Measurements from ENCODE around the gene DHDDS.
"Not testable (repeated sequence)": the region's sequence is repeated elsewhere in the genome, so short reads cannot be mapped to it uniquely, and the experiment has no call there.

The DHDDS gene

DNA sequence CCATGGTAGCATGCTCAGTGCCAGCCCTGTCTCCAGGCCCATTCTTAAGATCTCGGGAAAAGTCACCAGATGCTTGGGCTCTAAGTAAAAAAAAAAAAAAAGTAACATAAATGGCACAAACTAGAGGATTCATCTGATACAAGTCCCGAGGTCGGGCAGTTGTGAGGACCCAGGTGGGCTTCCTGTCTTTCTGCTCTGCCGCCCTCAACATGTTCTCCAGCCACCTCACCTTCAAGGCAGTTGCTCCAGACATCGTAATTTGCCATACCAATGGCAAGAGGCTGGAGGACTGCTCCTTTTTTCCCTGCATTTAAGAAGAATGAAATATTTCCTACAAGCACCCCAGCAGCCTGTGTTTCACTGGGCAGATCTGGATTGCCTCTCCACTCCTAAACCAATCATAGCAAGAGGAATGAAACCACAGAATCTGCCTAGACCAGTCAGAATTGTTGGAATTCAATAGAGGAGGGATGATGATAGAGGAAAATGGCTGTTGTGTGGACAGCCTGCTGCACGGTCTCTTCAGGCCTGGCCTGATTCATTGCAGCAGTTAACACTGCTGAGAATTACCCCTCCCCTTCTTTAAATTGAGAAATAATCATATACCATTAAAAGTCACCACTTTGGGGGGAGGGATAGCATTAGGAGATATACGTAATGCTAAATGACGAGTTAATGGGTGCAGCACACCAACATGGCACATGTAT is 45.5 kb downstream of the DHDDS start:
- no peak for DNase-seq

DNA sequence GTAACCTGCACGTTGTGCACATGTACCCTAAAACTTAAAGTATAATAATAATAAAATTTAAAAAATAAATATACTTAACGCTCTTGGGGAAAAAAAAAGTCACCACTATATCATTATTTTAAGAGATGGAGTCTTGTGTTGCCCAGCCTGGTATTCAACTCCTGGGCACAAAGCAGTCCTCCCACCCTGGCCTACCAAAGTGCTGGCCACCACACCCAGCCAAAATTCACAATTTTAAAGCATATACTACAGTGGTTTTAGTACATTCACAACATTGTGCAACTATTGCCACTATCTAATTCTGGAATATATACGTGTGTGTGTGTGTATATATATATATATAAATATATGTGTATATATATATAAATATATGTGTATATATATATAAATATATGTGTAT is 46.0 kb downstream of the DHDDS start:
- DNase-seq, result no peak

- DNase-seq, result no peak
Measured at GRCh38 chr1:26478988-26479387, 46.9 kb downstream of the DHDDS start.

DNA sequence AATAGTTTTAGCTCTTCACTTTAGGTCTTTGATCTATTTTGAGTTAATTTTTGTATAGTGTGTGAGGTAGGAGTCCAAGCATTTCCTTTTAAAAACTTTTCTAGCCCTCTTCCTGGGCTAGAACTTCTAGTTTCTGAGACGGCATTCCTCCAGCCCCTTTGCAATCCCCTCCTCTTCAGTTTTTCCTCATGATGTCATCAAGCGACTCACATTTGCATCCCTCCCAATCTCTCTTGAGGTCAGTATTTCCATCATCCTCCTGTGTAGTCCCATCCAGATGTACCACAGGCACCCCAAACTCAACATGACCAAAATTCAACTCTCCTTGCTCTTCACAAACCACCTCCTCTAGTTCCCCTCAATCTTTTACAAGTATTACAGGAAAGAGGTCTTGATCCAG is 50.8 kb downstream of the DHDDS start:
- no peak for DNase-seq

- no peak for DNase-seq
Measured at GRCh38 chr1:26483980-26484379, 51.9 kb downstream of the DHDDS start.

GRCh38 chr1:26490155-26490554 is 58.0 kb downstream of the DHDDS start:
- DNase-seq, result no peak

DNA sequence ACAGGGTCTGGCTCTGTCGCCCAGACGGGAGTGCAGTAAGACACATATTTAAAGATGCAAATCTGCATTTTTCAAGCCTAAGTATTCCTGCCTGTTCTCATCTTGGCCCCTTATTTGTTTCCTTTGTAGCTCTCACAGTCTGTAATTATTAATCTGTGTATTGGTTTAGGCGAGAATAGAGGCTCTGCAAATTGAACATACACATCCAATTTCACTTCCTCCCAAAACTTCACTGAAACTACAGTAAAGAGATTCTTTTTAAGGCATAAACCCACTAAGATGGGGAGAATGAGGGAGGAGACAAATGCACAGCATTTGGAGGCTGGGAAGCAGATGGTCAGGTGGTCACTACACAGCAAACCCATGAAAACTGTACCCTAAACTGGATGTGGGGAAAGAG is 61.1 kb downstream of the DHDDS start:
- DNase-seq, result no peak

GRCh38 chr1:26493938-26494337 is 61.8 kb downstream of the DHDDS start:
- no peak for DNase-seq

- DNase-seq, result no peak
Measured at GRCh38 chr1:26496861-26497260, 64.7 kb downstream of the DHDDS start.

GRCh38 chr1:26498894-26499293 is 66.8 kb downstream of the DHDDS start:
- no peak for DNase-seq

- DNase-seq, result peak; percentile 82 to 86 (median 84)
Measured at GRCh38 chr1:26500488-26501175, 68.5 kb downstream of the DHDDS start.

- DNase-seq, result not testable (repeated sequence)
Measured at GRCh38 chr1:26510711-26511110, 78.6 kb downstream of the DHDDS start.

DNA sequence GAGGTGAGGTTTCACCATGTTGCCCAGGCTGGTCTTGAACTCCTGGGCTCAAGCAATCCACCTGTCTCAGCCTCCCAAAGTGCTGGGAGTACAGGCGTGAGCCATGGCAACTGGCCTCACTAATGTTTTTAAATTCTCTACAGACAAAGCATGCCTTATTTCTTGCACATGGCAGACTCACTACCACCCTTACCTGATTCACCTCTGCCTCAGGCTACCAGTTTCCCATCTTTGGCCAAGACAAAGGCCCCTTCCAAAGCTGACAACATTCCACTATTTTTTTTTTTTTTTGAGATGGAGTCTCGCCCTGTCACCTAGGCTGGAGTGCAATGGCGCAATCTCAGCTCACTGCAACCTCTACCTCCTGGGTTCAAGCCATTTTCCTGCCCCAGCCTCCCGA is 83.7 kb downstream of the DHDDS start:
- not testable (repeated sequence) for DNase-seq

GRCh38 chr1:26516987-26517765 is 85.1 kb downstream of the DHDDS start:
- DNase-seq, result no peak

DNA sequence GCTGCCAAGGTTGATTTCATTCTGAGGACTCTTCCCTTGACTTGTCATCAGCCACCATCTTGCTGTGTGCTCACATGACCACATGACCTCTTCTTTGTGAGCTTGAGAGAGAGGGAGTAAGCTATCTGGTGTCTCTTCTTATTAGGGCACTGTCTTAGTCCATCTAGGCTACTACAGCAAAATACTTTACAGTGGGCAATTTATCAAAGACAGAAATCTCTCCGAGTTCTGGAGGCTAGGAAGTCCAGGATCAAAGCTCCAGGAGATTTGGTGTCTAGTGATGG is 85.6 kb downstream of the DHDDS start:
- DNase-seq, result no peak

DNA sequence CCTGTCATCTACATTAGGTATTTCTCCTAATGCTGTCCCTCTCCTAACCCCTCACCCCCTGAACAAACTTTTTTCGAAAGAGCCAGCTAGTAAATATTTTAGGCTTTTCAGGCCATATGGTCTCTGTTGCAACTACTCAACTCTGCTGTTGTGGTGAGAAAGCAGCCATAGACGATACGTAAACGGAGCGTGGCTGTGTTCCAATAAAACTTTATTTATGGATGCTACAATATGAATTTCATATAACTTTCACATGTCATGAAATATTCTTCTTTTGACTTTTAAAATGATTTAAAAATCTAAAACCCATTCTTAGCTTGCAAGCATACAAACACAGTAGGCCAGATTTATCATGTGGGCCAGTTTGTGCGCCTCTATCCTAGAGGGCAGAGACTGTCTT is 86.2 kb downstream of the DHDDS start:
- DNase-seq, result no peak

DNA sequence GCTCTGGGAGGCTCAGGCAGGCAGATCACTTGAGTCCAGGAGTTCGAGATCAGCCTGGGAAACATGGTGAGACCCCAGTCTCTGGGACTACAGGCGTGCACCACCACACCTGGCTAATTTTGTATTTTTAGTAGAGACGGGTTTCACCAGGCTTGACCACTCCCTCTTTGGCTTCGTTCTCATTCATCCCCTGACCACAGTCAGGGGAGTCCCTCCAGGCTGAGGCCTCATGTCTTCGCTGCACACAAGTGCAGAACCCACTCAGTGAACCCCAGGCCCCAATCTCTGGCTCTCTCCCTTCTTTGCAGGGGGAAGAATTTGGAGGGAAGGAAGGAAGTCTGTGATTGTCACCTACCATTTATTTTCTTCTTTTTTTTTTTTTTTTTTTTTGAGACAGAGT is 88.2 kb downstream of the DHDDS start:
- DNase-seq, result no peak
